NB4 (cell line): ENCODE measurements around the gene DENND1A.

Source experiments
- POLR2A ChIP-seq: IDR thresholded peaks from 2 replicates; pipeline ENCODE4 v1.6.1; 2011; ENCODE audit warnings: mild to moderate bottlenecking; ENCODE audit not compliant: insufficient read length; ENCODE audit errors: extremely low read depth
- TF ChIP-seq, protein P1 (sequence below): IDR thresholded peaks from one replicate; pipeline ENCODE4 v1.5.1; 2012; ENCODE audit warnings: low read depth, low read length

GRCh38 chr9:123591283-123591682 is 338.6 kb downstream of the DENND1A start:
- no peak for TF ChIP-seq POLR2A
- TF ChIP-seq, protein P1, sequence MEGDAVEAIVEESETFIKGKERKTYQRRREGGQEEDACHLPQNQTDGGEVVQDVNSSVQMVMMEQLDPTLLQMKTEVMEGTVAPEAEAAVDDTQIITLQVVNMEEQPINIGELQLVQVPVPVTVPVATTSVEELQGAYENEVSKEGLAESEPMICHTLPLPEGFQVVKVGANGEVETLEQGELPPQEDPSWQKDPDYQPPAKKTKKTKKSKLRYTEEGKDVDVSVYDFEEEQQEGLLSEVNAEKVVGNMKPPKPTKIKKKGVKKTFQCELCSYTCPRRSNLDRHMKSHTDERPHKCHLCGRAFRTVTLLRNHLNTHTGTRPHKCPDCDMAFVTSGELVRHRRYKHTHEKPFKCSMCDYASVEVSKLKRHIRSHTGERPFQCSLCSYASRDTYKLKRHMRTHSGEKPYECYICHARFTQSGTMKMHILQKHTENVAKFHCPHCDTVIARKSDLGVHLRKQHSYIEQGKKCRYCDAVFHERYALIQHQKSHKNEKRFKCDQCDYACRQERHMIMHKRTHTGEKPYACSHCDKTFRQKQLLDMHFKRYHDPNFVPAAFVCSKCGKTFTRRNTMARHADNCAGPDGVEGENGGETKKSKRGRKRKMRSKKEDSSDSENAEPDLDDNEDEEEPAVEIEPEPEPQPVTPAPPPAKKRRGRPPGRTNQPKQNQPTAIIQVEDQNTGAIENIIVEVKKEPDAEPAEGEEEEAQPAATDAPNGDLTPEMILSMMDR: no peak
